GM18505 (cell line): Measurements from ENCODE around the gene B4GAT1.
"Not testable (repeated sequence)": the region's sequence is repeated elsewhere in the genome, so short reads cannot be mapped to it uniquely, and the experiment has no call there.

Source experiments
- ATAC-seq: cut with Tn5 transposase; IDR thresholded peaks from one replicate; pipeline ENCODE4 v1.9.1; 2021; ENCODE audit not compliant: unreplicated experiment
- POLR2A ChIP-seq: IDR thresholded peaks from 4 replicates; pipeline ENCODE4 v1.6.1; 2011; ENCODE audit warnings: borderline replicate concordance; ENCODE audit not compliant: insufficient read depth, insufficient read length; ENCODE audit errors: extremely low read depth

B4GAT1 gene

DNA sequence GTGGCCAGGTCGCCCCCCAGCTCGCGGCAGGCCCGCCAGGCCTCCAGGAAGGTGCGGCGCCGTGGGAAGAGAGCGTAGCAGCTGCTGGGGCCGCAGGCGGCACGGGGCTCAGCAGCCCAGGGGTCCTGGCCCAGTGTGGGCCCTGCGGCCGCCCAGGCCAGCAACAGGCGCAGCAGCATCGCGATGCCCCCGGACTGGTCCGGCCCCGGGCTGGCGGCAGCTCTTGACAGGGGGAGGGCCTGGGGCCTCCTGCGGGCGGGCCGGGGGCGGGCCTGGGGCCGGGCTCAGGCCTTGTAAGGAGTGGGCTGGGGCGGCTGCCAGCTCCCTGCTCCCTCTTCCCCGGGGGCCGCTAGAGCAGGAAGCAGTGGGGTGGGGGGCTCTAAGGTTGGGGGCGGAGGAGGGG, 30.6 kb downstream of the B4GAT1 start, which contains the start of gene CD248:
Gene CD248 (minus strand): TSS at position 196 of the 403 bp plus-strand sequence. CDS start 17 bp downstream, at position 179.
- TF ChIP-seq POLR2A: no peak
- no peak for ATAC-seq

- no peak for ATAC-seq
- no peak for TF ChIP-seq POLR2A
These were observed 31.3 kb downstream of the B4GAT1 start for GRCh38 chr11:66315921-66316811.

DNA sequence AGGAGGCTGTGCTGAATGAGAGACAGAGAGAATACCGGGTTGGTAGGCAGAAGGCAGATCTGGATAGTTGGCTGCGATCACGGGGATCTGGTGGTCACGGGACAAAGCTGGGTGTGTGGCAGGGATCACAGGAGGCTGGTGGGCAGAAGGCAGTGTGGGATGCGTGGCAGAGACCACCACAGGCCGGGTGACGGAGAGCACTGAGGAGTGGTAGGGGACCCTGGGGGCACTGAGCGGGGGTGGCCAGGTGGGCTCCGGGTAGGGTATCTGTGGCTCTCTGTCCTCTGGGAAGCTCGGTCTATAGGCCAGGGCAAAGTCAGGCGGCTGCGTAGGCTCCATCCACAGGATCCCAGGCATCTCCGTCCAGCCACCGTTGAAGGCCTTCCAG, 31.9 kb downstream of the B4GAT1 start:
- no peak for TF ChIP-seq POLR2A
- ATAC-seq: no peak

DNA sequence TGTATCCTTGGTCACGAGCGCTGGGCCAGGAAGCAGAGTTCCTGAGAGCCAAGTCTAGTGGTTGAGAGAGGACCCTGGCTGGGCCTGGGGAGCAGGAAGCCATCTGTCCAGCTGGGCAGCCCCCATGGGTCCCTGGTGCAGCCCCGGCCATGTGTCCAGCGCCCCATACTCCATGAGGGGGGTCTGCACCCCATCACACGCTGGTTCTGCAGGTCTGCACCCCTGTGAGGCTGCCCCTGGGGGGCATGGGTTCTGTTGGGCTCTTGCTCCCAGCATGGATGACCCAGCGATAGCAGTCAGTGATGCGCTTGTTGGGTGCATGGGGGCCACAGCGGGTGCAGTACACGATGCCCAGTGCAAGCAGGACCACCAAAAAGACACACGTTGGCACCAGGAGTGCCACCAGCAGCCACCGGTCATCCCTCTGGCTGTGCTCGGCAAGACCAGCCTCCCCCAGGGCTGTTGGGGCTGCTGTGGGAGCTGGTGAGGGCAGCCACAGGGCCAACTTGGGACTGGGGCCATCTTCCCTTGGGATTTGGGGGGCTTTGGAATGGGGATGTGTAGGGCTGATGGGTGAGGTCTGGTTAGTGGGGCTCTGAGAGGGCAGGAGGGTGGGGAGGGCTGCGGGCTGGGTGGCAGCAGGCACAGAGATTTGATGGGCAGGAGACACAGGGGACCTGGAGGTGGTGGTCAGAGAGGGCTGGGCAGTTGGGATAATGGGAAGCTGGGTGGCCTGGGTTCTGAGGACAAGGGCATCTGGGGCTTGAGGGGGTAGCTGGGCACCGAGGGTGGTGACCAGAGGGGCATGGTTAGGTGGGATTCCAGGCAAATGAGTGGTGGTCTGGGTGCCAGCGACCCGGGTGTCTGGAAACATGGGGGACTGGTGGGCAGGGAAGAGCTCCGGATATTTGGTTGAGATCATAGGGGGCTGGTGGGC, 32.6 kb downstream of the B4GAT1 start:
- no peak for ATAC-seq
- no peak for TF ChIP-seq POLR2A

DNA sequence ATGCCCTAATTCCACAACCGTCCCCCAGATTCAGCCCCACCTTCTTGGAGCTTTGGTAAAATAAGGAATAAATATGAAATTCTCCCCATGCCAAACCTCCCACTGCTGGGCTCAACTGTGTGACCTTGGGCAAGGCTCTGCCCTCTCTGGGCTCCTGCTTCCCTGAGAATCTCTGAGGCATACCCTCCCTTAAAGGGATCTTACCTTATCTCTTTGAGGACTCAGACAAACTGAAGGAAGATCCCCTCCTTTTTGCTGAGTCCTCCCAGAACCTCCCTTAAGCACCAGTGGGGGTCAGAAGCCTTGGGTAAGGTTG, 33.3 kb downstream of the B4GAT1 start:
- no peak for TF ChIP-seq POLR2A
- ATAC-seq: no peak

- no peak for ATAC-seq
- TF ChIP-seq POLR2A: no peak
These were observed 33.9 kb downstream of the B4GAT1 start for GRCh38 chr11:66313321-66314185.

DNA sequence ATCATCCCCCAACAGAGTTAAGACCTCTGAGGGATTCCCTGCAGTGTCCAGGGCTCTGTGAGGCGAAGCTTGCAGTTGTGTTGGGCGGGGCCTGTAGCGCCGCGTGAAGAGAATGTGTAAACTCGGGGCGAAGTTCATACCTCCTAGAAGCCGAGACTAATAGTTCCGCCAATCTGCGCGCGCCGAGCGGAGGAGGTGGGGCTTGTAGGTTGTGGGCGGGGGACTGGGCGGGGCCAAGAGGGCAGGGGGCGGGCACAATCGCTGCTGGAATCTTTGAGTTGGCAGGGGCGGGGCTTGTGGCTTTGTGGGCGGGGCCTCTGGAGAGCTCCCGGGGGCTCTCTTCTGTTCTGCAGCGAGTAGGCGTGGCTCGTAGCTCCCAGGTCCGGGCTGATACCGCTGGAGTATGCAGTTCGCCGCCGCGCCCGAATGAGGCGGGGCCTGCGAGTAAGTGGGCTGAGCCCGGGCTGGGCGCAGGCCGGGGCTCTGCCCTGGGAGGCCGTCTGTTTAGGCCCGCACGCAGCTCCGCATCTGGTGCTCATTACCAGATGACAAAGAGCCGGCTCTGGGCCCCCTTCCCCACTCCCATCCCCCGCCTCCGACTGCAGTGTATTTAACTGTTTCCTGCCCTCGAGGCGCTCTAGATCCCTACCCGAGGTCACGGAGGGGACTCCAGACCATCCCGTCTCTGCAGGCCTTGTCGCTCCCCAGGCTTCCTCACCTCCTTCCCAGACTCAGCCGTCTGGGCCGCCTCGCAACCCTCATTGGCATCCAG, 34.7 kb downstream of the B4GAT1 start:
- TF ChIP-seq POLR2A: no peak
- ATAC-seq: peak; percentile 43

DNA sequence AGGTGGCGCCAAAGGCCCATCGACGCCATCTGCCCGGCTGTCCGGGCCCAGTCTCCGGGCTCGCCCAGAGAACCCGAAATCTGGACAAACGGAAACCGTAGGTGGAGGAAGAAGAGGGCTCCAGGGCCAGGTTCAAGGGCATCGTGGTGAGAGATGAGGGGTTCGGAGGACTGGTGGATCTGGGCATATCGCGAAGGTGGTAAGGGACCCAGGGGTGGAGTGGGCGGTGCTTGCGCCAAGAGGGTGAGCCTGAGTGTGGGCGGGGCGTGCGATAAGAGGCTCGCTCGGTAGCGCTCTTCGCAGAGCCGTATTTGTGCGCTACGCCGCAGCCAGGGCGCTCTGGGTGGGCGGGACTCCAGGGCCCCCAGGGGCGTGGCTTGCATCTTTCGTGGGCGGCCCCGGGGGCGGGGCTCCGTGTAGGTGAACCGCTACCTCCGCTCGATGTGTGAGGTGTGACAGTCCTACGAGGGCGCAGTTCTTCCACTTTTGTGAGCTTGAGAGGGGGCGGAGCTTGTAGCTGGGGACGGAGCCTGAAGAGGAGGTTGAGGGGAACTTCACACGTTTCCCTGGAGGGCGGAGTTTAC, 35.4 kb downstream of the B4GAT1 start:
- no peak for TF ChIP-seq POLR2A
- ATAC-seq: peak; percentile 69

- no peak for ATAC-seq
- TF ChIP-seq POLR2A: no peak
These were observed 35.9 kb downstream of the B4GAT1 start for GRCh38 chr11:66311470-66311964.

DNA sequence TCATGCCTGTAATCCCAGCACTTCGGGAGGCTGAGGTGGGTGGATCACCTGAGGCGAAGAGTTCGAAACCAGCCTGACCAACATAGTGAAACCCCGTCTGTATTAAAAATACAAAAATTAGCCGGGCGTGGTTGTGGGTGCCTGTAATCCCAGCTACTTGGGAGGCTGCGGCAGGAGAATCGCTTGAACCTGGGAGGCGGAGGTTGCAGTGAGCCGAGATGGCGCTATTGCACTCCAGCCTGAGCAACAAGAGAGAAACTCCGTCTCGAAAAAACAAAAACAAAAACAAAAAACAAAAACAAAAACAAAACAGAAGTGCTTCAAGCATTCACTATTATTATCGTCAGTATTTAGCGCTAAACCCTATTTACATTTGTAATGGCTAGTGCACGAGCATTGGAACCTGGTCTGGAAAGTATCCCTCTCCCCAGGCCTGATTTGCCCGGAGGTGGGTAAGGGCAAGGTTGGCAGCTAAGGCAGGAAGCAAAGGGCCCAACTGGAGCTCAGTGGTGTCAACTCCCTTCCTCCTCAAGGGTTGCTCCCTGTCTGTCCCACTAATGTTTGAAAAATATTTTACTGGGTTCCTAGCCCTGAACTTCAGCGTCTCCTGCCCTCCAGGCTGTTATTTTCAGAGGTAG, 36.5 kb downstream of the B4GAT1 start:
- not testable (repeated sequence) for ATAC-seq

DNA sequence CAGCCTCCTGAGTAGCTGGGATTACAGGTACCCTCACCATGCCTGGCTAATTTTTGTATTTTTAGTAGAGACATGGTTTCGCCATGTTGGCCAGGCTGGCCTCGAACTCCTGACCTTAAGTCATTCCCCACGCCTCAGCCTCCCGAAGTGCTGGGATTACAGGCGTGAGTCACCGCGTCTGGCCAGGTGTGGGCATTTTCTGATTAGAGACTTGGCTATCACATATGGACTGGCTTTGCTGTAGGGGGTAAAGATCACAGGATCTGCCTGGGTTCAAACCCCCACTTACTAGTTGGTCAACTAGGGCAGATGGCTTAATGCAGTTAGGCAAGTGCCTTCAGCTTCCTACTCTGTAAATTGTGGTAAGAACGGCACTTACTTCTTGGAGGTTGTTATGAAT, 37.1 kb downstream of the B4GAT1 start:
- TF ChIP-seq POLR2A: no peak
- no peak for ATAC-seq

GRCh38 chr11:66309475-66309874, 38.0 kb downstream of the B4GAT1 start:
- no peak for TF ChIP-seq POLR2A
- ATAC-seq: no peak

DNA sequence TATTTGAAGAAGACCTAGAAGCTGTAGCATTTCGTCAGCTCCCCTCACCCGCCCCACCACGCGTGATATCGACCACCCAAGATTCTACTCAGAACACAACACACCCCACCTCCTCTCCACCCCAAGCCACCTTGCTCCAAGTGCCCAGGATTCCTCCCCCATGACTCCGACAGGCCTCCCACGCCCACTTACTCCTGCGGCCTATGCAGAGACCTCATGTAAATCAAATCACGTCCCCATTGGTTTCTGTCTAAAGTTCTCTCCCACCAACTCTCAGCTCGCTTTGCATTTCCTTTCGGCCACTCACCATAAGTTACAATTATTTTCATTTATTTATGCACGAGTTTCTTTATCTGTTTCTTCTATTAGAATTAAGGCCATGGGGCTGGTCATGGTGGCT, 44.8 kb downstream of the B4GAT1 start:
- no peak for ATAC-seq
- TF ChIP-seq POLR2A: no peak
